Effector memory CD4-positive, alpha-beta T cell (primary cell): ENCODE results near the gene MST1.
A peak's percentile ranks its signal among the peaks of the same experiment; 100 is the strongest.

Experiments
- DNase-seq, 3 donors: peaks; one replicate each; pipeline ENCODE4 v3.0.0-alpha.2; 2020
- H3K27ac ChIP-seq: 2 replicates; pipeline ENCODE4 v1.7.0; 2013; ENCODE audit warnings: mild to moderate bottlenecking, low read length, moderate library complexity; ENCODE audit not compliant: insufficient read depth, poor library complexity, severe bottlenecking
- H3K27me3 ChIP-seq: replicated peaks from 2 replicates; pipeline ENCODE4 v1.7.0; 2013; ENCODE audit warnings: mild to moderate bottlenecking, low read length; ENCODE audit not compliant: insufficient read depth, control insufficient read depth, poor library complexity, severe bottlenecking
- H3K36me3 ChIP-seq: 2 replicates; pipeline ENCODE4 v1.7.0; 2013; ENCODE audit warnings: mild to moderate bottlenecking, low read length, moderate library complexity; ENCODE audit not compliant: control insufficient read depth, insufficient read depth
- H3K4me1 ChIP-seq: 2 replicates; pipeline ENCODE4 v1.7.0; 2013; ENCODE audit warnings: low read length, mild to moderate bottlenecking; ENCODE audit not compliant: control insufficient read depth, insufficient read depth, poor library complexity, severe bottlenecking
- H3K4me3 ChIP-seq: 2 replicates; pipeline ENCODE4 v1.7.0; 2013; ENCODE audit warnings: low read length, low read depth, mild to moderate bottlenecking; ENCODE audit not compliant: insufficient read depth, poor library complexity, severe bottlenecking
- H3K9me3 ChIP-seq: 2 replicates; pipeline ENCODE4 v1.7.0; 2013; ENCODE audit warnings: mild to moderate bottlenecking, low read length, moderate library complexity; ENCODE audit not compliant: control insufficient read depth

Gene MST1

GRCh38 chr3:49680493-49681231 is 8.6 kb downstream of the MST1 start:
- H3K27me3 ChIP-seq: no peaks in the 10 kb centered on the region
- peaks cover 75% of the 10 kb centered on the region for H3K36me3 ChIP-seq
- H3K27ac ChIP-seq: no peak overlapping the region
- no peak for DNase-seq
- no peaks in the 10 kb centered on the region for H3K9me3 ChIP-seq
- no peak overlapping the region for H3K4me3 ChIP-seq
- no peaks in the 10 kb centered on the region for H3K4me1 ChIP-seq

DNA sequence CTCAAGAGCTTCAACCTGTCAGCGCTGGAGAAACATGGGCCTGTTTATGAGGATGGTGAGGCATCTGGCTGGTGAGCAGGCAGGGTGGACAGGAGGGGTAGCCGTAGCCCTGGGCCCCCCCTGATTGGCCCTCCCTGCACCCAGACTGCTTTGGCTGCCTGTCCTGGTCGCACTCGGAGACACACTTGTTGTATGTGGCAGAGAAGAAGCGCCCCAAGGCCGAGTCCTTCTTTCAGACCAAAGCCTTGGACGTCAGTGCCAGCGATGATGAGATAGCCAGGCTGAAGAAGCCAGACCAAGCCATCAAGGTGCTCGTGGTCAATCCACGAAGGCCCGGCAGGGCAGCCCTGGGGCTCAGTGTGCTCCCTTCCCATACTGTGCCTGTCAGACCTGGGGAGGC is 13.4 kb downstream of the MST1 start:
- H3K9me3 ChIP-seq: no peaks in the 10 kb centered on the region
- H3K27me3 ChIP-seq: no peaks in the 10 kb centered on the region
- no peak overlapping the region for H3K27ac ChIP-seq
- H3K36me3 ChIP-seq: peaks cover 46% of the 10 kb centered on the region
- H3K4me3 ChIP-seq: no peak overlapping the region
- DNase-seq: no peak
- H3K4me1 ChIP-seq: peaks cover 18% of the 10 kb centered on the region

GRCh38 chr3:49674497-49674983 is 14.7 kb downstream of the MST1 start:
- H3K9me3 ChIP-seq: no peaks in the 10 kb centered on the region
- DNase-seq: no peak
- no peaks in the 10 kb centered on the region for H3K27me3 ChIP-seq
- peak overlapping the region; percentile 91 for H3K27ac ChIP-seq
- peaks cover 34% of the 10 kb centered on the region for H3K36me3 ChIP-seq
- H3K4me3 ChIP-seq: peak overlapping the region; percentile 78
- peaks cover 18% of the 10 kb centered on the region for H3K4me1 ChIP-seq

- Histone ChIP-seq H3K4me1 (peaks cover 18% of the 10 kb centered on the region), H3K27ac (peak within 1 kb of the TSS; percentile 91), H3K4me3 (peak within 1 kb of the TSS; percentile 78), H3K36me3 (peaks cover 27% of the 10 kb centered on the region), H3K9me3 (no peaks in the 10 kb centered on the region), H3K27me3 (no peaks in the 10 kb centered on the region)
- peak; percentile 93 to 95 (median 94) for DNase-seq
Observed at GRCh38 chr3:49673715-49674496, 15.4 kb downstream of the MST1 start, which contains the start of gene APEH. Gene APEH, plus strand, starts transcription at chr3:49674351. Its CDS starts 51 bp downstream, at chr3:49674402.

GRCh38 chr3:49673121-49673714 is 16.1 kb downstream of the MST1 start:
- peak overlapping the region; percentile 78 for H3K4me3 ChIP-seq
- H3K27me3 ChIP-seq: no peaks in the 10 kb centered on the region
- DNase-seq: peak in 1 of 3 donors; percentile 6
- H3K27ac ChIP-seq: peak overlapping the region; percentile 91
- H3K9me3 ChIP-seq: no peaks in the 10 kb centered on the region
- peaks cover 21% of the 10 kb centered on the region for H3K36me3 ChIP-seq
- peaks cover 18% of the 10 kb centered on the region for H3K4me1 ChIP-seq

DNA sequence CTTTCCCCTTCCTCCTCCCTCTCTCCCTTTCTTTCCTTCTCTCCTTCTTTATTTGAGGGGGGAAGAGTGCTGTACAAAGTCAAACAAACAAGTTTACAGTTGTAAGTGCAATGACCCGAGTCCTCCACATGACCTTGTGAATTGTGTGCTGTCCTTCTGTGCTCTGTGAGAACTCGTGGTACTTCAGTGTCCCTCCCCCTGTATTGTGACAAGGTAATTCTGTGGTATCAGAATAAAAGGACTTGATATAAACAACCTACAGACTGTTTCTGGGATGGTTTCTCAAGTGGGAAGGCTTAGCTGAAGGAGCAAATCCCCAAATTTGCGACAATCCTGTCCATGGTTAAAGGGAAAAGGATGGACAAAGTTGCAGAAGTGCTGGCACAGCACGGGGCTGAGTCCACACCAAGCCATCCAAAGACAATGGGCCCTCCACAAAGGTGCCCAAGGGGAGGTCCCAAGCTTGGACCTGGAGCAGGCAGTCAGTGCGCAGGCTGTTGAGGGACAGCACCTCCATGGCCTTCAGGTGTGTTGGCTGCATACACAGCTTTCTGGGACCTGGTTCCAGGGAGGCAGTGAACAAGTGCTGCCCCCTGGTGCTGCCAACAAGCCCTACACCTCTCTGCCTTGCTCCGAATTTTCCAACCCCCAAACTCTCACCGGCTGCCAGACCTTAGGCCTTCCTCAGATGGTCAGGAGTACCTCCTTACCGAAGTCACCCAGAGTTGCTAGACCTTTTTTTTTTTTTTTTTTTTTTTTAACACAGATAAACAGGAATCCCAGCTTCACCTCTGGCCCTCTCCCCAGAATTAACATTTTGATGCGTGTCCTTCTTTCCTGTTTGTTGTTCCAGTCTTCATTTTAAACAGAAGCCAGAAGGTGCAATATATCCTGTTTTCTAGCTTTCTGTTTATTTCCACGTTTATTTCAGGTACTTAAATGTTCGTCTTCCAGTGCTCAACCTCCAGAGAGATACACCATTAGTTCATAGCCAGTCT is 17.7 kb downstream of the MST1 start:
- H3K27me3 ChIP-seq: no peaks in the 10 kb centered on the region
- H3K4me1 ChIP-seq: peaks cover 18% of the 10 kb centered on the region
- H3K4me3 ChIP-seq: no peak overlapping the region
- no peaks in the 10 kb centered on the region for H3K9me3 ChIP-seq
- peak; percentile 42 to 60 (median 50) for DNase-seq
- H3K36me3 ChIP-seq: peaks cover 9% of the 10 kb centered on the region
- no peak overlapping the region for H3K27ac ChIP-seq

DNA sequence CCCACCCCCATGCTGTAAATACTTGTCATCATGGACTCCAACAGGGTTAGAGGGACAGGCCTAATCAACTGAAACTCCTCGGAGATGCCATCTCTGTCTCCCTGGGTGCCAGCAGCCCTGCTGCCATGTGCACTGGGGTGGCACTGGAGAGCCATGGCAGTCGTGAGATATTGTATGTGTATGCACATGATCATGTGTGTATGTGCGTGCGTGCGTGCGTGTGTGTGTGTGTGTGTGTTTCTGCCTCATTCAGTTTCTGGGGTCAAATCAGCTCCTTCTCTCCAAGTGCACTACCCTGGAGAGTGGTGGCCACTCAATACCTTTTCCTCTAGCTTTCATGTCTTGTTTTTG is 18.4 kb downstream of the MST1 start:
- Histone ChIP-seq H3K36me3 (peaks cover 3% of the 10 kb centered on the region), H3K4me1 (peaks cover 18% of the 10 kb centered on the region)
- no peak for DNase-seq

GRCh38 chr3:49669352-49669751 is 19.9 kb downstream of the MST1 start:
- no peak for DNase-seq
- Histone ChIP-seq H3K4me1 (peaks cover 8% of the 10 kb centered on the region), H3K9me3 (no peaks in the 10 kb centered on the region), H3K36me3 (no peaks in the 10 kb centered on the region), H3K4me3 (no peak overlapping the region), H3K27ac (no peak overlapping the region), H3K27me3 (no peaks in the 10 kb centered on the region)

More for the DNA sequence above, 18.4 kb downstream of the MST1 start:
- Histone ChIP-seq H3K27me3 (no peaks in the 10 kb centered on the region), H3K27ac (no peak overlapping the region), H3K9me3 (no peaks in the 10 kb centered on the region), H3K4me3 (no peak overlapping the region)

DNA sequence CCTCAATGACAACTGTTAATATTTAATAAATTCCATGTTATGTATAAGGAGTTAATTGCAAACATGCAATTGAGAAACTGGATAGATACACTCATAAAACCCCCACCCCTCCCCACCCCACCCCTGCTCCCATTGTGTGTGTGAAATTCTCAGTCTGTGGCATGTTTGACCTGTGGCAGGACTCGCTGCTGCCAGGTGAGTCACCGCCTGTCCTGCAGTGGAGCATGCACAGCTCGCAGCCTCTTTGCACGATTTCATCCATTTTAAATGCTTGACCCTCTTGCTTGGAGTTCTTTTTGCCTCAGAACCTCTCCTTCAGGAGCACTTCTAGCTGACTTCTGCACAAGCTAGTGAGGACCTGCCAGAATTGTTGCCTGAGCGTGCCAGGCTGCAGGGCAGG is 20.4 kb downstream of the MST1 start:
- H3K4me1 ChIP-seq: peaks cover 8% of the 10 kb centered on the region
- DNase-seq: no peak

More for the DNA sequence above, 20.4 kb downstream of the MST1 start:
- Histone ChIP-seq H3K27me3 (no peaks in the 10 kb centered on the region), H3K27ac (no peak overlapping the region), H3K36me3 (no peaks in the 10 kb centered on the region), H3K4me3 (no peak overlapping the region), H3K9me3 (no peaks in the 10 kb centered on the region)
